Lower lobe of right lung (tissue), 2 donors: ENCODE measurements around the gene GPC6. TPM values are rescaled to one million over a fixed set of nuclear protein-coding genes. Genes with fewer than 3 reads are reported as not detected.

Experiments
- ATAC-seq, 2 donors: fragments of 200-7000 bp; cut with Tn5 transposase; one replicate each; pipeline ENCODE4 v1.9.1; 2020 to 2022; ENCODE audit warnings: mild to moderate bottlenecking in 2 of 2, moderate library complexity in 2 of 2
- DNase-seq: peaks from one replicate; pipeline ENCODE4 v3.0.0-alpha.2; 2020
- H3K27ac ChIP-seq: fragments of 200-600 bp; one replicate; pipeline ENCODE4 v1.8.0; 2022
- H3K27me3 ChIP-seq: fragments of 200-600 bp; one replicate; pipeline ENCODE4 v1.8.0; 2022; ENCODE audit warnings: low read depth
- H3K36me3 ChIP-seq: fragments of 200-600 bp; one replicate; pipeline ENCODE4 v1.8.0; 2022; ENCODE audit warnings: mild to moderate bottlenecking
- H3K4me1 ChIP-seq: fragments of 200-600 bp; one replicate; pipeline ENCODE4 v1.8.0; 2022
- H3K4me3 ChIP-seq: fragments of 200-600 bp; one replicate; pipeline ENCODE4 v1.8.0; 2022; ENCODE audit warnings: mild to moderate bottlenecking
- H3K9me3 ChIP-seq: fragments of 200-600 bp; one replicate; pipeline ENCODE4 v1.8.0; 2022
- CTCF ChIP-seq: fragments of 200-600 bp; IDR thresholded peaks from one replicate; pipeline ENCODE4 v1.8.0; 2022; ENCODE audit warnings: antibody characterized with exemption, mild to moderate bottlenecking
- intact Hi-C: fragments of 100-400 bp; cut with DNase I; formaldehyde crosslinking; loops from one replicate; pipeline ENCODE4 v1.11.0; 2022
- total RNA-seq: library from RNA; stranded (reverse); fragmentation: NEBNext Ultra II Directional; extraction: Animal tissue kit (Norgen Biotek cat#: 25700); gene quantifications from one replicate; pipeline ENCODE4 v1.2.1, GENCODE V29; 2021
- donor health status: DM: no; HTN: yes; CAD: no; lungs with severe emphysema.

Gene GPC6
- total RNA-seq, 1 donor from 2014 or later = 5.5 TPM

DNA sequence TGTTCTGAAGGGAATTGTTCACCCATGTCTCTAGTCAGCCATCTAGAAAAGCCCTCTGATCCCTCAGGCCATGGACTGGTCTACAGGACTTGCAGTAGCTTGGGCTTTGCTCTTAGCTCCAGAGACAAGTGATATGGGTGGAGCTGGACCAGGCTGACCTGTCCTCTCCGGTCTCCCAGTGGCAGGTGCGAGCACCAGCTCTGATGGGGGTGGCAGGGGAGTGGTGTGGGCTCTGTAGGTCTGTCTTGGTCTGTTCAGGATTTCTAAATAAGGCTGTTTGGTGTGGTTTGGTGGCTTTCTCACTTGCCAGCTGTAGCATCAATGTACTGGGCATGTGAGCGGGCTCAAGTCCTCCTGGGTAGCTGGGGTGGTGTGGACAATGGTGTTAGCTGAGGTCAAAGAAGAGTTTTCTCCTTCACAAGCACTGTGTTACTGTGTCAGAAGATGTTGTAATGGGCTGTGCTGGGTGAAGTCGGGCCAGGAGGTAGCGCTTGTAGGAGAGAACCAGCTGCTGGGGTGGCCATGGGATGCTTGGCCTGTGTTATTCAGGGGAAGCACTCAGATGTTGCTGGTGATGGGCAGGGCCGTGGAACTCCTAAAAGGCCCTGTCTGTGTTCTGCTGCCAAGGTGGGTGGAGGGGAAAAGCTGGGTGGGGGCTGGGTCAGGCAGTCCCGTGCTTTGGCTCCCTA is 16.9 kb downstream of the GPC6 start:
- no peak for DNase-seq
- H3K4me3 ChIP-seq = peak overlapping the region; percentile 38
- no peak for TF ChIP-seq CTCF
- no peaks in the 10 kb centered on the region for H3K27me3 ChIP-seq
- no peak overlapping the region for H3K27ac ChIP-seq
- H3K4me1 ChIP-seq = no peaks in the 10 kb centered on the region
- intact Hi-C loops = no loop called here
- peak in 1 of 2 donors; percentile 34 for ATAC-seq
- no peaks in the 10 kb centered on the region for H3K36me3 ChIP-seq
- peaks cover 13% of the 10 kb centered on the region for H3K9me3 ChIP-seq

GRCh38 chr13:93244141-93244917 is 17.7 kb downstream of the GPC6 start:
- Histone ChIP-seq H3K4me1 (no peaks in the 10 kb centered on the region), H3K27me3 (no peaks in the 10 kb centered on the region), H3K36me3 (no peaks in the 10 kb centered on the region), H3K4me3 (peak overlapping the region; percentile 38), H3K27ac (peak overlapping the region; percentile 7), H3K9me3 (peaks cover 5% of the 10 kb centered on the region)
- intact Hi-C loops = no loop called here
- no peak for DNase-seq
- ATAC-seq = peak in 1 of 2 donors; percentile 47
- TF ChIP-seq CTCF = no peak

DNA sequence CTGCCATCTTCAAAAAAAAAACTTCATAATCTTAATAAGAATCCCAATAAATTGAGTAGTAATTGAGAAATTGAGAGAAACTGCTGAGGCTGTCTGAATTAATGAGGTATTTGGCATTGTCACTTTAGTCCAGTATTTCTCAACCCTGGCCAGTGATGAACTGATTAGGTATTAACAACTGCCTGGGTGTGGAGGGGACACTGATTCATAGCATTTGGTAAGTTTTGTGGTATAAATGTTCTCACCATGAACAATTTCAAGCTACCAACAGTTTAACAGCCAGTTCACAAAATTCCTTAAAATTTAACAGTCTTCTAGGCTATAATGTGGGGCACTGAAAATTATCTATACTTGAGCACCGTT is 18.3 kb downstream of the GPC6 start:
- Histone ChIP-seq H3K9me3 (no peaks in the 10 kb centered on the region), H3K36me3 (no peaks in the 10 kb centered on the region), H3K27me3 (no peaks in the 10 kb centered on the region), H3K4me1 (no peaks in the 10 kb centered on the region), H3K27ac (no peak overlapping the region), H3K4me3 (peak overlapping the region; percentile 38)
- intact Hi-C loops = no loop called here
- ATAC-seq (no peak), DNase-seq (no peak)
- TF ChIP-seq CTCF = no peak

DNA sequence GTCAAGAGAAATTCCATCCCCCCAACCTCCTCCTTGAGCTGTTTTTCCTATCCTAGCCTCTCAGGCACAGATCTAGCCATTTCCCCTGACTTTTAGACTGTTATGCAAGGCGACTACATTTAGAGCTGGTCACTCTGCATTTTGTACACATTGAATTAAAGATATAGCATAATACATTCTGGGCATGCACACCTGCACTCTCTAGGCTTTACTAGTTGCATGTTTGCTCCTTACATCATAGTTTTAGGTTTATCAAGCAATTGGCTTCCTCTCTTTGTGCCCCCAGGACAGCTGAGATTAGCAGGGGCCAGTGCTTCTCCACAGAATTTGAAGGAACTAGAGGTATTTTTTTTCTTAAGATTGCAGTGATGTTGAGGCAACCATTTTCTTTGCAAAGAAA is 19.5 kb downstream of the GPC6 start:
- intact Hi-C loops = no loop called here

DNA sequence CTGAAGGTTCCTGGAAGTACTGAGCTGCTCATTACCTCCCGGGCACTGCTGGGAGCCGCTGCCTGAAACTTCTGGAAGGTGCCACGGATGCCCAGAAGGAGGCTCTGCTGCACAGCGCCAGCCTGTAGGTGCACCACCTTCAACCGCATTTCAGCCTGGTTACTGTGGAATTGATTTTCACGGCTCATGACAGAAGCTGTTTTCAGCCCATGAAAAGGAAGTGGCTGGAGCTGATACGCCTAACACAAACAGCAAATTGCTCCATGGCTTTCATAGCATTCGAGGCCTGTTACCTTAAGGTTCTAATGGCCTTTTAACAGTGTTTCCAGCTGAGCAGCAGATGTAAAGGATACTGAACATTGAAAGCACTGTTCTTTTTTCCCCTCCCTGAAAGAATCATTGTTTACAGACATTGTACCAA is 22.0 kb downstream of the GPC6 start:
- intact Hi-C loops = no loop called here
- peak; percentile 85 to 95 for ATAC-seq
- TF ChIP-seq CTCF = peak; percentile 34
- no peaks in the 10 kb centered on the region for H3K4me1 ChIP-seq
- no peaks in the 10 kb centered on the region for H3K9me3 ChIP-seq
- peak; percentile 68 for DNase-seq
- H3K4me3 ChIP-seq = no peak overlapping the region
- peak overlapping the region; percentile 49 for H3K27ac ChIP-seq
- no peaks in the 10 kb centered on the region for H3K27me3 ChIP-seq
- H3K36me3 ChIP-seq = no peaks in the 10 kb centered on the region

More for the DNA sequence above, 19.5 kb downstream of the GPC6 start:
- Histone ChIP-seq H3K9me3 (no peaks in the 10 kb centered on the region), H3K36me3 (no peaks in the 10 kb centered on the region), H3K4me1 (no peaks in the 10 kb centered on the region), H3K27ac (no peak overlapping the region), H3K4me3 (no peak overlapping the region), H3K27me3 (no peaks in the 10 kb centered on the region)
- TF ChIP-seq CTCF = no peak
- no peak for DNase-seq
- ATAC-seq = no peak
